ENCODE results near the gene JKAMP. TPM values are rescaled to one million over a fixed set of nuclear protein-coding genes. Genes with fewer than 3 reads are reported as not detected.

Gene JKAMP
- total RNA-seq, 1 donor from 2014 or later, result 14.6 TPM

DNA sequence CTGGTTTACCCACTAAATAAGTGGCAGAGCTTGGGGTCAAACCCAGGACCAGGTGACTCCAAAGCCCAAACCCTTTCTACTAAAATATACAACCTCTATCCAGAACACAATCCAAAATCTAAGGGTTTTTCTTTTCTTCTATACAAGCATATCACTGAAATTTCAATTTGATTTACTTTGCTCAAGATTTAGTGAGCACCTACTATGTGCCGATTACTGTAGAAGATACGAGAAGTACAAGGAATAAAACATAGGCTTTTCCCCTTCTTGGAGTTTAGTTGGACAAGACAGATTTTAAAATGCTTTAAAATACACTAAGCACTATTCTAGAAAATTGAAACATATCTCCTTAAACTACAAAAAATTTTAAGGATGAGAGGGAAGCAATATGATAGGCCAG is 2.9 kb upstream of the JKAMP start:
- no peak for ATAC-seq

DNA sequence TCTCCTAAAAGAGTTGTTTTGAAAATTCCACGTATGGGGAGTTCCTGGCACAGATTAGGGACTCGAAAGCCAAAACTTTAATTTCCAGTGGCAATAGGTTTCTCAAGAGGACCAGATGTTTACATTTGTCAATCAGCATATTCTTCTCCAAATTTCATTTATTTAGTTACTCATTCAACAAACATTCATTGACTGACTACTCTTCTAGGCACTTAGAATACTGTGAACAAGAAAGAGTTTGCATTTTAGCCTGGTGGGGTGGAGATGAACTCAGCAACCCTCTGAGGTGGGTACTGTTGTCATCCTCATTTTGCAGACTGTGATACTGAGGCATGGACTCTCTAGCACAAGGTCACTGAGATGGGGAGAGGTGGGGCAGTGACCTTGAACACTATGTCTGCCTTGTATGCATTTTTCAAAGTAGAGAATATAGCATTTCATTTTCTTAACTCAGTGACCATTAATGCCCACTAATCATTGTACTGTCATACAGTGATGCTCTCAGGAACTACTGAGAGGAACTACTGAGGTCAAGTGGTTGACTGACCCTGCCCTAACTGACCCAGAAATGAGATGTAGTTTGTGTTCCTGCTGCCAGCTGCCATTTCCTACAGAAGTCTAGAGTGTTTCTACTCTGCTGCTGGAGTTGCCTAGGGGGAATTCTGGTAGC is 2.3 kb upstream of the JKAMP start:
- no peak for ATAC-seq

DNA sequence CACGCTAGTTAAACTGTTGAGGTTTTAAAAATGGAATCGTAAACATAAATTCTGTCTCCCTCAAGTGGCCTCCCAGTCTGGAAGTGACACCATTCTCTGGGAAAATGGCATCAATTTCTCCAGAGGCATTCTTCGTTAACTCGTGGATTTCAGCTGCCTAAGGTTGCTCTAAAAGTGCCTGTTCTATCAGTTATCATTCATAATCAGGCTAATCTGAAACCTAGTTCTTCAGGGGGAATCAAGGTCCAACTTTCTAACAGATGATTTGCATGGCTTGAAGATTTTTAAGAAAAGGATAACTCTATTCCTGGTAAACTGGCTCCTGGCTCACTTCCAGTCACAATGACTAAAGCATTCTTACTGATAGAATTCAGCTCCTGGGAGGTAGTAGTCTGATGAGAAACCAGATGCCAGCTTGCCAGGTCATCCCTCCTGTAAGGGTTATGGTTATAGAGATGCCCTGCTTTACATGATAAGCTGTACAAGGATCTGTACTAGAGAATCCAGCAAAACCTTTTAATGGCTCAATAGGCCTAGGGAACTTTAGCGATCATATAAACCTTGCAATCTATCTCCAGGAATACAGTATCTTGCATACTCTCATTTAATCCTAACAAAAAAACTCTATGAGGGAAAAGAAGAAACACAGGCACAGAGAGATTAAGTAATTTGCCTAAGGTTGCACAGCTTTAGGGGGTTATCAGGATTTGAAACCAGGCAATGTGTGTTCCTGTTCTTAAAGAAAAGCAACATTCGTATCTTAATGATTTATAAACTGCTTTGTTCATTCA is 1.6 kb upstream of the JKAMP start:
- ATAC-seq, result peak; percentile 42

DNA sequence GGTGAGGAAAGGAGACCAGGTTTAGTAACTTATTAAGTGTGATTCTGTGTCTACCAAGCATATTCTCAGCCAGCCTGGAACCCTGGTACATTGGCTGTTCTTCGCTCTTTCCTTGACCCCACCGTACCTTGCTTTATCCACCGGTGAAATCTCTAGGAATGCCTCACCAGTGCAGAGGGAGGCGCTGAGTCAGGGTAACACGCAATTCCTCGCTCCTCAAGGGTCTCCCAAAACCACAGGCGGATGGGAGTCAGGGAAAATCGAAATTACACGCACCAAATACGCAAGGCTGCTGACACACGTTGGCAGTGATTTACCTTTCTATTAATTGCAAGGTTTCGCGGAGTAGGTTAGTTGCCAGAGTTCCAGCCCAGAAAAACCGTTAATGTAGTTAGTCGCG is 954 bp upstream of the JKAMP start:
- peak; percentile 2 for ATAC-seq

DNA sequence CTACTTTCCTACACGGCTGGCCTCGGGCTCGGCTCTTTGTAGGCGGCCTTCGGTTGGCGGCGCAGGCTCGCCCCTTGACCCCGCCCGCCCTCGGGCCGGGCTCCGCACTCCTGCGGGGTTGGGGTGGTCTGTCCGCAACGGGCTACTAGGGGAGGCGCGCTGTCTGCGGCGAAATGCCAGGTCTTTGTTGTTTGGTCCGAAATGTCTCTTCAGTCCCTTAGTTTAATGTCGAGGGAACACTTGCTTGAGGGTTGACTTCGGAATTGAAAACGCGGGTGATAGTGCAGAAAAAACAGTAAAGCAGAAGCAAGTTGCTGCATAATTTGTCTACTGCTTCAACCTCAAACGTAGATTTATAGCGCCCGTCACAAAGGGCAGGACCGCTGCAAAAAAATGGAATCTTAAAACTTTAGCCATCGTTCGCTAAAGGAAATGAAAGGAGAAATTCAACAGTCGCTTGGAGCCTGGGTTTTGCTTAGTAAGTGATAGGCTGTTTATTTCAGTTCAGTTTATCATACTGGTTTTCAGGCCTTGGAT is 390 bp downstream of the JKAMP start:
- ATAC-seq, result peak; percentile 50

DNA sequence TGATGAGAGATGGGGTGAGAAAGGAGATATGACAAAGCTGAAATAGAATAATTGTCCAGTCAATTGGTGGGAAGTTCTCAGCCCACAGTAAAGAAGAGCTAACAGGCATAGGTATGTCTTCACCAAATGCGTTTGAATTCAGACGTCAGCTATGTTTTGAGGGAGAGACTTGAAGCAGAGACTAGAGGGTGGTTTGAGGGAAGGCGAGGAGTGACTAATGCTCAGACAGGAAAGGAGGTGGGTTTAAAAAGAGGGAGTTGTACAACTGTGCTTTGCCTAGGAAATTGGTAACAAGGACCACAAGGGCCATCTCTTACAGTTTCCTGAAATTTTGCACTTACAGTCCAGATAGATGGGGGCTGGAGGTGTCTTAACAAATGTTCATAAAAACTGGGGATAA is 6.4 kb downstream of the JKAMP start:
- ATAC-seq, result no peak

DNA sequence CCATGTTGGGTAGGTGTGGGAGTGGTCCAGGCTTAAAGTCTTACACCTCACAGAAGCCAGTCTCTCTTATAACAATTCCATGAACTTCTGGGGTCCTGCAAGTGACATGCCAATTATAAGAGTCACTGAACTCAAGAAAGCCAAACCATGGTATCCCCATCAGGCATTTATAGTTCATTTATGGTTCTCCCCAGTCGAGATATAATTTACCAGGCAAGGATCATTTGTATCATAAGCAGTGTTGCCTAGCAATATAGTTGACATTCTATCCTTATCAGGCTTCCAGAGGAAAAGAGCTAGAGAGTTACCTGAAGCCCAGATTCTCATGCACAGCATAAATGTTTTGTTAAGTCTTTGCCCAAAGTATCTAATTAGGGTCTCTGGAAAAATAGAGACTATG is 8.1 kb downstream of the JKAMP start:
- no peak for ATAC-seq

DNA sequence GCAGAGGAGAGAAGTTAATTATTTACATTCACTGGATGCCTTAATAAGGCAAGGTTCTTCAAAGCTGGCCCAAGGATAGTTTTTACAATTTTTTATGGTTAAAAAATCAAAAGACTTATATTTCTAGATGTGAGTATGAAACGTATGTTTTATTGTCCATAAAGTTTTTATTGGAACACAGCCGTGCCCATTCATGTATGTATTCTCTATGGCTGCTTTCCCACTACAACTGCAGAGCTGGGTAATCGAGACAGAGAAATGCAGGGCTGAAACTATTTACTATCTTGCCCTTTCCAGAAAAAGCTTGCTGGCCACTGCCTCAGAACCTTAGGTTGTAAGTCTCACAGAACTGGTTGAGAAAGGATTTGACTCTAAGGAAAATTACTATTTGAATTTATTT is 16.4 kb downstream of the JKAMP start:
- ATAC-seq, result no peak

DNA sequence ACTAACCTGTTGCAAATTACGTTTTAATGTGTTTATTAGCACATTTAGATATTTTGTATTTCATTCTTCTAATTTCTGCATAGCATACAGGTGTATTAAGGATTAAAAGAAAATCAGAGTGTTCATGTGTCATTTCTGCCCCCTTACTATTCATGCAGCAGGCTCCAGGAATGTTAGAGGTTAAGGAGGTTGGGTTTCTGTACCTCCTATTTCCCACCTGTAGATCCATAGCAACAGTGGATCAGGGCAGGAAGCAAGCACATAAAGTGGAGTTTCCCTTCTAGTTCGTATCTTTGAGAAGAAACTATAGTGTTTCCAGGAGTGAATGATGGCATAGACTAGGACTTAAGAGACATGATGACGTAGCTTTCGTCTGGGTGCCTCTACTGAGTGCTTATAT is 18.9 kb downstream of the JKAMP start:
- ATAC-seq, result no peak

DNA sequence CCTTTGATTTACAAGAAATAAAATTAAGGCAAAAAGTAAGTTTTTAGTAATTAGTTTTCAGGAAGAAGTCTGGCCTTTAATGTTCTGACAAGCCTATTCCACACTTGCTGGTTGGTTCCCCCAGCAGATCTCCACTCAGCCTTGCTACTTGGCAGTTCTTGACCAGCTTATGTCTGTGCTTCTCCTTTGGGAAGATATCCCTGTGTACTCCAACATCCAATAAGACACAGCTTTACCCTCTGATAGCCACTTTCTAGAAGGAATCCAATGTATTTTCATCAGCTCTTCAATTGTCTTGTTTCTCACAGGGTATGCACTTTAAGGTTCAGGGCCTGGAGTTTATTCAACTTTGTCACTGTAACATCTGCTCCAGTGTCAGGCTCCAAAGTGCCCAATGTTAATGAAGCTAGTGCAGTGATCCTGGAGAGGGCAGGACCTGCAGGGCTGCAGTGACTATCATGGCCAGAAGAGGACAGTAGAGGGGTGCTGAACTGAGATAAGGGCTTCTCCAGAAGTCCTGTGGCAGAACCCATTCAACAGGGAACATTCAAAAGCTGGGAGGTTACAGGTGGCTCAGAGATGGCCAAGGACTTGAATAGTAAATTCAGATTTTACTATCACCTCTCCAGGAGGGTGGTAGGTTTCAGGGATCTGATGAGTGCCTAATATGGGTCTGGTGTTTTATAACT is 22.9 kb downstream of the JKAMP start:
- peak; percentile 82 for ATAC-seq

DNA sequence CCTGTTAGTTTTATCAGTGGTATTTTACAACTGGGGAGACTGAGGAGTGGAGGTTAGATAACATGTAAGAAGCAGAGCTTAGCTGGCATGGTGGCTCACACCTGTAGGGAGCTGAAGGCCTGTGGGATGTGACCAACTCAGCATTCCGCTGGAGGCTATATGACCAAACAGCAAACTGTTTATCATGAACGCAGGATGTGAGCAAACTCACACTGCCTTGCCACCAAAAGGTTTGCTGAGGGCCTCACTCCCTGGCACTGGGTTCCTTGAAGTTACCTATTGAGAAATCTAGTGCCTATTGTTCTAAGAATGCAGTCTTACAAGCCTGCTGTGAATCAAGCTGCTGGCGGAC is 23.4 kb downstream of the JKAMP start:
- ATAC-seq, result no peak

DNA sequence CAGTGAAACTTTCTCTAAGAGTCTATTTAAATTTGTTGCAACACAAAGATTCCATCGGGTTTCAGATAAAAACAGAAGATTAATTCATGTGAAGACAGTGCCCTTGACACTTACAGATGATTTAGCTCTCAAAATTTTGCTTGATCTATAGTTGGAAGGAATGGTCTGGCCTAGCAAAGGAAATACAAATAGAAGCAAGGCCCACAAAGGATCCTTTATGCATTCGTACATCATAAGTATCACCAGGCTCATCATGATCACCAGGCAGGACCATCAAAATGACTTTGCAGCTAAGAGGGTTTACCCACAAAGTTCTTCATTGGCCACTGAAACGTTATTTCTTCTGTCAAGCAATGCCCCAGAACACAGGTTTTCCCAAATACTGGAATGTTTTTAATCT is 24.8 kb downstream of the JKAMP start:
- no peak for ATAC-seq

DNA sequence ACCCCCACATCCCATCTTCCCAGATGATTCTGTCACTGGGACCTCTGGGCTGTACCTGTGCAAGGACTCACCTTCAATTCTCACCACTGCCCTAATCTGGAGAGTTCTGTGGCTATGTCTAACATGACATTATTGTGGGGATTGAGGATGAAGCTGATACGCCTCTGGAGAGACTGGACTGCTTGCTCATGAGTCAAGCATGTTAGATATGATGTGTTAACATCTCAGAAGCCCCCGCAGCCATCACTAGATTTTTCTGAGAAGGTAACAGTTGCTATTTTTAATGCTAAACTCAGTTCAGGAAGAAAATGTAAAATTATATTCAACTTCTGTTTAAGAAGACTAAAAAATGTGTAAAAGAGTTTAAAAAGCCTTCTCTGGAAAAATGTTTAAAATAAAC is 25.7 kb downstream of the JKAMP start:
- no peak for ATAC-seq

DNA sequence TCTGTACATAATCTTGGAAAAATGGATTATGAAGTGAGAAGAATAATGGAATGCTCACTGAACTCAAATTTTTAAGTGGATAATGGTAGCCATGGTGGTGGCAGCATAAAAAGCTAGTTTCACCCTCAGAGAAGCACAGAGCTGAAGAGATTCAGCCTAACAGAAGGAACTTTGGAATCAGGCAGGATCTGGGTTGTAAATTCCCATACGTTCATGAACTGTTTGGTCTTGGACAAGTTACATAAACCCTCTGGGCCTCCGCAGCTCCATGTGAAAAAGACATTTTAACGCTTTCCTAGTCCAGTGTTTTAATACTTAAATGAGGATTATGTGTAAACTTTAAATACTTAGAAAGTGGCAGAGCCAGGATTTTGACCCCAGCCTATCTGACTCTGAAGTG is 26.6 kb downstream of the JKAMP start:
- ATAC-seq, result no peak

DNA sequence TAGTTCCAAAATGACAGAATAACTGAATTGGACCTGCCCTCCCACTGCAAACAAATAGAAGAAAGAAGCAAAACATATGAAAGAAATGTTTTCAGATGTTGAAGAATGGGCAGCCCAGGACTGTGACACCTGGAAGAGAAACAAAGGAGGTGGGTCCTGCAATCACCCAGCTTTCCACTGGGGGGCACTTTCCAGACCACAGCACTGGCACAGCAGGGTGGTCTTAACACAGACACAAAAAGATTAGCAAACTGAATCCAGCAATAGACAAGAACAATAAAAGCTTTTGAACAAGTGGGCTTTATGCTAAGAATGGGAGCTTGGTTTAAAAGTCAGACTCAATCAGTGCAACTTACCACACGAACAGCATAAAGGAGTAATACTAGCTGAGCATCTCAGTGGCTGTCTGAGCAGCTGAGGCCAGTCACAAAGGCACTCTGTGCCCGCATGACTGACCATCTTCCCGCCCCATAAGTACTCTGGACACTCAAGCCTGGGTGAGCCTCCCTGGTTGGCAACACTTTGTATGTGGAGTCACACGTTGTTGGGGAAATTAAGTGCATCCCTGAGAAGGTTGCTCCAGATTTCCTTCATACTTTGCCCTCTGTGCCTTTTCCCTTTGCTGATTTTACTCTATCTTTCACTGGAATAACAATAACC is 27.7 kb downstream of the JKAMP start:
- no peak for ATAC-seq

DNA sequence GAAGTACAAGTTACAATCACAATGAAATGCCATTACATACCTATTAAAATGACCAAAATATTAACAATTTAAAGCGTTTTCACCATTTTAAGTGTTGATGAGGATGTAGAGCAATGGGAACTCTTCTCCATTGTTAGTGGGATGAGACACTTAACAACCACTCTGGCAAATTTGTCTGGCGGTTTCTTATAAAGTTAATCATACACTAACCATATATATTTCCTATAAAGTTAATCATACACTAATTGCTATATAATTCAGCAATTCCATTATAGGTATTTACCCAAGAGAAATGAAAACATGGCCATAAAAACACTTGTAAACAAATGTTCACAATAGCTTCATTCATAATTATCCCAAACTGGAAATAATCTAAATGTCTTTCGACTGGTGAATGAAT is 35.9 kb downstream of the JKAMP start:
- no peak for ATAC-seq

DNA sequence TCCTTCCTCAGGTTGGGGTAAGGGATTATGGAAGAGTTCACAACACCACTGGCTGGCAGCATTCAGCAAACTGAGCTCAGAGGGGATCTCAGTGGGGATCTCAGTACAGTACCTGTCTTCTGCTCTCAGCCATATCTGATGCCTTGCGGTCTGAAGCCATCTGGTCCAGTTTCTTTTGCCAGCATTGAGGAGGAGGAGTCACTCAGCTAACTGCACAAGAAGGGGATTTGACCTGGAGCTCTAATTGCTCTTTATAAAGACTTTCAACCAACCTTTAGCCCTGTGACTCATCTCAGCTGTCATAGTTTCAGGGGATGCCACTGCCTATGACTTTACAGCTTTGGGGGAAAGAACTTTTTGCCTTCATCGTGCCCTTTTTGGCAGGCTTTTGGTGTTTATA is 44.9 kb downstream of the JKAMP start:
- no peak for ATAC-seq

DNA sequence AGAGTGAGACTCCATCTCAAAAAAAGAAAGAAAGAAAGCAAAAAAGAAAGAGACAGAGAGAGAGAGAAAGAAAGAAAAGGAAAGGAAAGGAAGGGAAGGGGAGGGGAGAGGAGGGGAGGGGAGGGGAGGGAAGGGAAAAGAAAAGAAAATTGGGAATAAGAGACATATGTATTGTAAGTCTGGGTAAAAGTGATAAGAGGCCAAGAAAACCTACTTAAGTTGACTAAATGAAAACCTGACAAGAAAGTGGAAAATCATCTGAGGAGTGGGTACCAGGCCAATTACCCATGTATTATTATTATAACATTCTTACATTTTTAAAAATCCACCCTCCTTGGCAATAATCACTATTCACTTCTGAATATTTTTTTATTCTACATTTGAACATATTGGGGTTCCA is 46.0 kb downstream of the JKAMP start:
- ATAC-seq, result no peak

DNA sequence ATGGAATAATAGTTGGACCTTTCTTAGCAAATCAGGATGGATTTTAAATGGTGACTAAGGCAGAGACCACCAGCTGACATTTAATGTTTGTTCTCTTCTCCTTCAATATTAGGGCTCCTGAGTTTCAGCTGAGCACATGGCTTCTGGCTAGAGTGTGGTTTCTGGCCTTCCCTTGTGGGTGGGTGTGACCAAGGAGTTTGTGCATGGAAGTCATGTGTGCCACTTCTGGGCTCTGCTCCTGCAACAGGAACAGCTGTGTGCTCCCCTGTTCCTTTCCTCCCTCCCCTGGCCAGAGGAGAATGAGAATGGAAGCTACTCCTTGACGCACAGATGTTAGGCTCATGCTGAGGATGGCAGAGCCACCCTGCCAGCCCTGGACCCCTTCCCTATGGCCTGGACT is 48.1 kb downstream of the JKAMP start:
- ATAC-seq, result no peak

DNA sequence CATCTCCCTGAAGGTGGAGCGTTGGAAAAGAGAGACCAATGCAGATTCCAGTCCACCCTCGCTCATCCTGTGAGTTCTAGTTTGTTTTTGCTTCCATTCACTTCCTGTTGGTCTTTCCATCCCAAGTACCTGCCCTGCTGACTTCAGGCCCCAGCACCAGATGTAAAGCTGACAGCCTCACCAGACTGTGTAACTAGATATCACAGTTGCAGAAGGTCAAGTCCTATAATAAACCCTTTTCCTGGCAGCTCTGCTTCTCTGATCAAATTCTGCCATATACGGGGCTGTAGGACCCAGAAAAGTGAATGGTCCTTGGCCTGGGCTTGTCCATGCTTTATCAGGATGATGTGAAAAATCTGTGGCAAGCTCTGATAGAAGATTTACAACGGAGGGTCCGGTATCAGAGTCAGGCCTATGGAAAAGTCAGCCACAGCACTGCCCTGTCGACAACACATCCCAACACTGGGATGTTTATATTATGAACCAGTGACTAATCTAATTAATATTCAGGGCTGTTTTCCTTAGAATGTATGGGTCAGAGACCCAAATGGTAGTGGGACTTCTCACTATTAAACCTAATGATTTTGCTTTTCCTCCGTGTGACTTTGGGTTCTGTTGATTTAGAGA is 50.2 kb downstream of the JKAMP start:
- no peak for ATAC-seq

DNA sequence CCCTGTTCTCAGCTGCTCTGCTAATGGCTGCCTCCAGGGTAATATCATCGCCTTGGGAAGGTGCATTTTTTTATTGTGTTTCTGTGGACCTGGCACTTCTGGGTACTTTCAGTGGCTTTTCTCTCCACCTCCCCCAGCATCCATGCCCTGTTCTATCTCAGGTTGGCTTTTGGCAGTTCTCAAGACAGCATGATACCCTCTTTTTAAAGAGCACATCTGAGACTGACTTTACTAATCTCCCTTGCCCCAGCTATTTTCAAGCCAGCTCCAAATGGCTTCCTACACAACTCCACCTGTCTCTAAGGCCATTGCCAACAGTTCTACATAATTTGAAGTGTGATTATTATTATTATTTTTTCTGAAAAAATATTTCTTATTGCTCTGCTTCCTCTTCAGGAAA is 53.2 kb downstream of the JKAMP start:
- no peak for ATAC-seq

DNA sequence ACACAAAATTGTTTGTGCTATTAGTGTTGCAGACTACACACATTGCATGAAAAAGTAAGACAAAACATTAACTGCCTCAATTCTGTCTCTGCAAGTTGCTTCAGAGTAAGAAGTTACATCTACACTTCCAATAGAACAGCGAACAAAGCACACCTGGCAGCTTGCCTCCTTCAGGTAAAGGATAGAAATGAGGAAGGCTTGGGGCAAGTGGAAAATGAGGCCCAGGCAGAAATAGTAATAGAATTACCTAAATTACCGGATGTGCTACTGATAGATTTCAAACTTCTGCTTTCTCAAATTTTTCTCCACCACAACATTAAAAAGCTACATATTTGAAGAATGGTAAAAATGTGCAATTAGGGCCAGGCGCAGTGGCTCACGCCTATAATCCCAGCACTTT is 54.6 kb downstream of the JKAMP start:
- no peak for ATAC-seq

DNA sequence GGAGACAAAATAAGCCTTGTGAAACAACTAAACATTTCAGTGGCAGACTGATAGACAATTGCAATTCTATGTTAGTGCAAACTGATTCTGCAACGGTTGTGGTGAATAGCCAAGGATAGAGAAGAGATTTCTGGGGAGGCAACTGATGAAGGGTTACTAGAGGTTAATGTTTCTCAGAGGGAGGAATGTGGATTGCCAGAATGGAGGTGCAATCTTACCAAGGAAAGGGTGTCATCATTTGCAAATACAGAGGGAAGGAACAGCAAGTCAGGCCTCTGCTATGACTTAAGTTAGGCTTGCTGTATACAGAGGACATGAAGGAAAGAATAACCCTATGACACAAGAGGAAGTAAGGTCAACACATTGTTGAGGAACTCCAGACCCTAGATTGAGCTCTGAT is 56.5 kb downstream of the JKAMP start:
- no peak for ATAC-seq

All from esophagus mucosa (tissue), 1 donor.